OCI-LY7 (cell line): ENCODE results near the gene ANO1. TPM values are rescaled to one million over a fixed set of nuclear protein-coding genes. Genes with fewer than 3 reads are reported as not detected.

ENCODE experiments used
- BruUV-seq: library from RNA; stranded (reverse); fragments of 400-500 nt; replicated peaks from 2 replicates; lab custom pipeline; 2021; lab: Mats Ljungman, UMichigan
- CTCF ChIA-PET: fragments of 300-600 bp; sonication (Branson Sonifier 250); formaldehyde crosslinking; loops from one replicate; lab custom pipeline; 2022; ENCODE audit warnings: antibody characterized with exemption; ENCODE audit not compliant: unreplicated experiment; lab: Charles Lee
- POLR2A ChIA-PET: fragments of 300-600 bp; sonication (Branson Sonifier 250); formaldehyde crosslinking; loops from one replicate; lab custom pipeline; 2022; ENCODE audit warnings: antibody characterized with exemption; lab: Charles Lee
- DNase-seq: peaks from one replicate; pipeline ENCODE4 v3.0.0-alpha.2; 2015; ENCODE audit warnings: low spot score
- H2AFZ ChIP-seq: fragments of 200-600 bp; sonication (generic), shearing (Covaris generic); 2 replicates; pipeline ENCODE4 v1.6.1; 2014; ENCODE audit warnings: mild to moderate bottlenecking, antibody characterized with exemption, low read length, moderate library complexity
- H3K27ac ChIP-seq: fragments of 200-600 bp; sonication (generic); 2 replicates; pipeline ENCODE4 v1.5.1; 2014; ENCODE audit warnings: mixed run types, low read depth, mild to moderate bottlenecking, moderate library complexity, low read length, inconsistent platforms; ENCODE audit not compliant: poor library complexity, severe bottlenecking
- H3K36me3 ChIP-seq: fragments of 200-600 bp; sonication (generic); 2 replicates; pipeline ENCODE4 v1.6.1; 2014; ENCODE audit warnings: mild to moderate bottlenecking, antibody characterized with exemption, low read length, moderate library complexity, mixed read lengths; ENCODE audit not compliant: insufficient read depth
- H3K4me1 ChIP-seq: fragments of 200-600 bp; sonication (generic); 2 replicates; pipeline ENCODE4 v1.5.1; 2014; ENCODE audit warnings: mild to moderate bottlenecking, low read length; ENCODE audit not compliant: insufficient read depth, poor library complexity, severe bottlenecking
- H3K4me2 ChIP-seq: fragments of 200-600 bp; sonication (generic); 2 replicates; pipeline ENCODE4 v1.6.1; 2014; ENCODE audit warnings: mild to moderate bottlenecking, low read length
- H3K4me3 ChIP-seq: fragments of 200-600 bp; sonication (generic); 2 replicates; pipeline ENCODE4 v1.5.1; 2014; ENCODE audit warnings: mild to moderate bottlenecking, low read depth, low read length; ENCODE audit not compliant: poor library complexity, severe bottlenecking
- H3K79me2 ChIP-seq: fragments of 200-600 bp; sonication (generic); 2 replicates; pipeline ENCODE4 v1.6.1; 2016; ENCODE audit warnings: low read depth, mild to moderate bottlenecking, low read length, moderate library complexity, mixed read lengths; ENCODE audit not compliant: insufficient read depth
- H3K9me2 ChIP-seq: fragments of 200-600 bp; sonication (generic); 2 replicates; pipeline ENCODE4 v1.6.1; 2016; ENCODE audit warnings: mild to moderate bottlenecking, low read length, mixed read lengths; ENCODE audit not compliant: insufficient read depth
- H3K9me3 ChIP-seq: fragments of 200-600 bp; sonication (generic); 2 replicates; pipeline ENCODE4 v1.6.1; 2014; ENCODE audit warnings: mild to moderate bottlenecking, mixed run types, low read length, mixed read lengths
- H4K20me1 ChIP-seq: fragments of 200-600 bp; sonication (generic); 2 replicates; pipeline ENCODE4 v1.6.1; 2014; ENCODE audit warnings: mild to moderate bottlenecking, antibody characterized with exemption, low read length, moderate library complexity, mixed read lengths; ENCODE audit not compliant: insufficient read depth
- CTCF ChIP-seq: fragments of 200-600 bp; sonication (generic); conservative IDR thresholded peaks from 2 replicates; pipeline ENCODE4 v1.5.1; 2014; ENCODE audit warnings: mild to moderate bottlenecking, antibody characterized with exemption, low read length, moderate library complexity, mixed read lengths
- EZH2phosphoT487 ChIP-seq: fragments of 200-600 bp; sonication (generic); IDR thresholded peaks from 2 replicates; pipeline ENCODE4 v1.6.1; 2018; ENCODE audit warnings: low read depth, borderline replicate concordance, mild to moderate bottlenecking, mixed run types, antibody characterized with exemption, low read length, moderate library complexity, mixed read lengths
- intact Hi-C: fragments of 100-400 bp; cut with micrococcal nuclease; formaldehyde crosslinking; loops from one replicate; pipeline ENCODE4 v1.10.0; 2022; ENCODE audit not compliant: unreplicated experiment
- total RNA-seq, 2 experiments: library from RNA; depleted of rRNA in 1 of 2; stranded (reverse); fragments of >200 nt in 1 of 2; shearing (Covaris generic) in 1 of 2; gene quantifications; 2 replicates each; pipeline ENCODE4 v1.2.3, GENCODE V29; 2014 to 2022

Gene ANO1
- total RNA-seq, 2 experiments from 2014 or later: not detected

GRCh38 chr11:70107191-70107590 lies 29.1 kb downstream of the ANO1 start:
- no peaks in the 10 kb centered on the region for H4K20me1 ChIP-seq
- BruUV-seq: no TSS peak
- H3K9me2 ChIP-seq: no peaks in the 10 kb centered on the region
- ChIA-PET CTCF (no interaction called here), POLR2A (no interaction called here)
- H3K4me3 ChIP-seq: no peak overlapping the region
- no peaks in the 10 kb centered on the region for H3K36me3 ChIP-seq
- H3K79me2 ChIP-seq: no peaks in the 10 kb centered on the region
- TF ChIP-seq CTCF (no peak), EZH2phosphoT487 (no peak)
- intact Hi-C loops: no loop called here
- no peak overlapping the region for H2AFZ ChIP-seq
- no peak for DNase-seq
- H3K9me3 ChIP-seq: no peaks in the 10 kb centered on the region
- H3K4me1 ChIP-seq: no peaks in the 10 kb centered on the region
- no peak overlapping the region for H3K27ac ChIP-seq
- H3K4me2 ChIP-seq: no peak overlapping the region

- H2AFZ ChIP-seq: no peak overlapping the region
- H3K27ac ChIP-seq: no peak overlapping the region
- no peaks in the 10 kb centered on the region for H3K9me3 ChIP-seq
- ChIA-PET POLR2A (no interaction called here), CTCF (no interaction called here)
- intact Hi-C loops: no loop called here
- DNase-seq: no peak
- no peak overlapping the region for H3K4me2 ChIP-seq
- no peaks in the 10 kb centered on the region for H3K79me2 ChIP-seq
- TF ChIP-seq CTCF: no peak
- no peak for TF ChIP-seq EZH2phosphoT487
- no TSS peak for BruUV-seq
- no peak overlapping the region for H3K4me3 ChIP-seq
- no peaks in the 10 kb centered on the region for H3K9me2 ChIP-seq
- H3K4me1 ChIP-seq: no peaks in the 10 kb centered on the region
- H4K20me1 ChIP-seq: no peaks in the 10 kb centered on the region
- no peaks in the 10 kb centered on the region for H3K36me3 ChIP-seq
These were observed 29.6 kb downstream of the ANO1 start for GRCh38 chr11:70107756-70108155.

GRCh38 chr11:70108250-70108649 lies 30.1 kb downstream of the ANO1 start:
- no peak overlapping the region for H2AFZ ChIP-seq
- BruUV-seq: no TSS peak
- no peak for DNase-seq
- no peaks in the 10 kb centered on the region for H3K79me2 ChIP-seq
- no peaks in the 10 kb centered on the region for H3K36me3 ChIP-seq
- no peaks in the 10 kb centered on the region for H3K4me1 ChIP-seq
- no peak overlapping the region for H3K4me3 ChIP-seq
- no peaks in the 10 kb centered on the region for H3K9me2 ChIP-seq
- no peak for TF ChIP-seq CTCF
- TF ChIP-seq EZH2phosphoT487: no peak
- POLR2A ChIA-PET: no interaction called here
- H3K27ac ChIP-seq: no peak overlapping the region
- no peaks in the 10 kb centered on the region for H4K20me1 ChIP-seq
- CTCF ChIA-PET: no interaction called here
- intact Hi-C loops: no loop called here
- H3K4me2 ChIP-seq: no peak overlapping the region
- H3K9me3 ChIP-seq: no peaks in the 10 kb centered on the region
